Esophagus muscularis mucosa (tissue), 3 donors: ENCODE measurements around the gene LSM8.

Experiments used
- EP300 ChIP-seq: sonication (generic); formaldehyde crosslinking; IDR thresholded peaks from one replicate; pipeline ENCODE4 v1.6.1; 2017; ENCODE audit warnings: antibody characterized with exemption
- TF ChIP-seq, protein P1 (sequence below), 3 experiments: fragments of 200-600 bp in 2 of 3; fragments of 450-650 bp in 1 of 3; sonication (generic) in 2 of 3; IDR thresholded peaks; one replicate each; pipeline ENCODE4 v1.5.1; 2017 to 2019; ENCODE audit warnings: antibody characterized with exemption in 3 of 3, mild to moderate bottlenecking in 2 of 3, moderate library complexity in 1 of 3

- TF ChIP-seq, protein P1, sequence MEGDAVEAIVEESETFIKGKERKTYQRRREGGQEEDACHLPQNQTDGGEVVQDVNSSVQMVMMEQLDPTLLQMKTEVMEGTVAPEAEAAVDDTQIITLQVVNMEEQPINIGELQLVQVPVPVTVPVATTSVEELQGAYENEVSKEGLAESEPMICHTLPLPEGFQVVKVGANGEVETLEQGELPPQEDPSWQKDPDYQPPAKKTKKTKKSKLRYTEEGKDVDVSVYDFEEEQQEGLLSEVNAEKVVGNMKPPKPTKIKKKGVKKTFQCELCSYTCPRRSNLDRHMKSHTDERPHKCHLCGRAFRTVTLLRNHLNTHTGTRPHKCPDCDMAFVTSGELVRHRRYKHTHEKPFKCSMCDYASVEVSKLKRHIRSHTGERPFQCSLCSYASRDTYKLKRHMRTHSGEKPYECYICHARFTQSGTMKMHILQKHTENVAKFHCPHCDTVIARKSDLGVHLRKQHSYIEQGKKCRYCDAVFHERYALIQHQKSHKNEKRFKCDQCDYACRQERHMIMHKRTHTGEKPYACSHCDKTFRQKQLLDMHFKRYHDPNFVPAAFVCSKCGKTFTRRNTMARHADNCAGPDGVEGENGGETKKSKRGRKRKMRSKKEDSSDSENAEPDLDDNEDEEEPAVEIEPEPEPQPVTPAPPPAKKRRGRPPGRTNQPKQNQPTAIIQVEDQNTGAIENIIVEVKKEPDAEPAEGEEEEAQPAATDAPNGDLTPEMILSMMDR (IDR thresholded peaks at IDR 0.05) = no peak
- no peak for TF ChIP-seq EP300
Observed at GRCh38 chr7:118186501-118186900, 2.5 kb downstream of the LSM8 start.
